Measurements from ENCODE around the gene CLCN6.

CLCN6 gene

DNA sequence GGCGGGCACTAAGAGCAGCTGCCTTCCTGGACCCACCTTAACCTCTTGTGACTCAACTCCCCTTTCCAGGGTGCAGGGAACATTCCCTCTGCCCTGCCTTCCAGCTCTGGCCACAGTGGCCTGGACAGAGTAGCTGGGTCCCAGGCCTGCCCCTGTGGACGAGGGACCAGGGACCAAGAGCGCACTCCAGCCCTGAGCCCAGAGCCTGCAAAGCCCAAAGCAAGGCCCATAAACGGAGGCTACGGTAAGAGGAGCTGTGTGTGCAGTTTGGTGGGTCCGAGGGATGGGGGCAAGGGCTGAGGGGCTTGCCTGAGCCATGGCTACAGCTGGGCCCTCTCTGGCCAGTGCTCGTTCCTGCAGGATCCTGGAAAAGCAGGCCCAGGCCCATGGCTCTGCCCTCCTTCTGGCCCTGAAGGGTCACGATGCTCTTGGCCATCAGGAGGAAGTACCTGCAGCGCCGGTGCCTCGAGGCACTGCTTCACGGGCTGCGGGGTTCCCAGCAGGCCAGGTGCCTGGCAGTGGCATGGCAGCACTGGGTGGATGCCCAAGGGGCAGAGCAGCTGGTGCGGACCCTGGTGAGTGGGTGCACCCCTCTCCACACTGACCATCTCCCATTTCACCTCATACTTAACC lies 18.1 kb upstream of the CLCN6 start:
- Histone ChIP-seq H3K4me3 (IDR thresholded peaks at IDR 0.05; ENCODE audit: insufficient read depth, low read depth, low read length) (no peak overlapping the region), H3K36me3 (ENCODE audit: insufficient read depth) (no peaks in the 10 kb centered on the region), H2AFZ (ENCODE audit: low read depth) (no peak overlapping the region), H3K4me2 (no peak overlapping the region), H3K27ac (no peak overlapping the region), H3K9ac (no peak overlapping the region), H3K4me1 (ENCODE audit: low read depth, poor library complexity, severe bottlenecking) (no peaks in the 10 kb centered on the region), H4K20me1 (ENCODE audit: insufficient read depth) (no peaks in the 10 kb centered on the region), H3K27me3 (ENCODE audit: insufficient read depth, low read depth) (no peaks in the 10 kb centered on the region), H3K79me2 (ENCODE audit: insufficient read depth, low read depth) (no peaks in the 10 kb centered on the region)
- TF ChIP-seq, protein P1, sequence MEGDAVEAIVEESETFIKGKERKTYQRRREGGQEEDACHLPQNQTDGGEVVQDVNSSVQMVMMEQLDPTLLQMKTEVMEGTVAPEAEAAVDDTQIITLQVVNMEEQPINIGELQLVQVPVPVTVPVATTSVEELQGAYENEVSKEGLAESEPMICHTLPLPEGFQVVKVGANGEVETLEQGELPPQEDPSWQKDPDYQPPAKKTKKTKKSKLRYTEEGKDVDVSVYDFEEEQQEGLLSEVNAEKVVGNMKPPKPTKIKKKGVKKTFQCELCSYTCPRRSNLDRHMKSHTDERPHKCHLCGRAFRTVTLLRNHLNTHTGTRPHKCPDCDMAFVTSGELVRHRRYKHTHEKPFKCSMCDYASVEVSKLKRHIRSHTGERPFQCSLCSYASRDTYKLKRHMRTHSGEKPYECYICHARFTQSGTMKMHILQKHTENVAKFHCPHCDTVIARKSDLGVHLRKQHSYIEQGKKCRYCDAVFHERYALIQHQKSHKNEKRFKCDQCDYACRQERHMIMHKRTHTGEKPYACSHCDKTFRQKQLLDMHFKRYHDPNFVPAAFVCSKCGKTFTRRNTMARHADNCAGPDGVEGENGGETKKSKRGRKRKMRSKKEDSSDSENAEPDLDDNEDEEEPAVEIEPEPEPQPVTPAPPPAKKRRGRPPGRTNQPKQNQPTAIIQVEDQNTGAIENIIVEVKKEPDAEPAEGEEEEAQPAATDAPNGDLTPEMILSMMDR (conservative IDR thresholded peaks at IDR 0.05; ENCODE audit: low read depth, low read length): no peak

GRCh38 chr1:11788549-11789053 lies 17.4 kb upstream of the CLCN6 start:
- no peak overlapping the region for H3K4me2 ChIP-seq
- H3K9ac ChIP-seq: no peak overlapping the region
- H3K79me2 ChIP-seq (ENCODE audit: insufficient read depth, low read depth): no peaks in the 10 kb centered on the region
- TF ChIP-seq, protein P1 (conservative IDR thresholded peaks at IDR 0.05; ENCODE audit: low read depth, low read length): no peak
- no peaks in the 10 kb centered on the region for H3K36me3 ChIP-seq (ENCODE audit: insufficient read depth)
- no peaks in the 10 kb centered on the region for H3K27me3 ChIP-seq (ENCODE audit: insufficient read depth, low read depth)
- no peaks in the 10 kb centered on the region for H4K20me1 ChIP-seq (ENCODE audit: insufficient read depth)
- H3K27ac ChIP-seq: no peak overlapping the region
- no peaks in the 10 kb centered on the region for H3K4me1 ChIP-seq (ENCODE audit: low read depth, poor library complexity, severe bottlenecking)
- H2AFZ ChIP-seq (ENCODE audit: low read depth): no peak overlapping the region
- H3K4me3 ChIP-seq (IDR thresholded peaks at IDR 0.05; ENCODE audit: insufficient read depth, low read depth, low read length): no peak overlapping the region

DNA sequence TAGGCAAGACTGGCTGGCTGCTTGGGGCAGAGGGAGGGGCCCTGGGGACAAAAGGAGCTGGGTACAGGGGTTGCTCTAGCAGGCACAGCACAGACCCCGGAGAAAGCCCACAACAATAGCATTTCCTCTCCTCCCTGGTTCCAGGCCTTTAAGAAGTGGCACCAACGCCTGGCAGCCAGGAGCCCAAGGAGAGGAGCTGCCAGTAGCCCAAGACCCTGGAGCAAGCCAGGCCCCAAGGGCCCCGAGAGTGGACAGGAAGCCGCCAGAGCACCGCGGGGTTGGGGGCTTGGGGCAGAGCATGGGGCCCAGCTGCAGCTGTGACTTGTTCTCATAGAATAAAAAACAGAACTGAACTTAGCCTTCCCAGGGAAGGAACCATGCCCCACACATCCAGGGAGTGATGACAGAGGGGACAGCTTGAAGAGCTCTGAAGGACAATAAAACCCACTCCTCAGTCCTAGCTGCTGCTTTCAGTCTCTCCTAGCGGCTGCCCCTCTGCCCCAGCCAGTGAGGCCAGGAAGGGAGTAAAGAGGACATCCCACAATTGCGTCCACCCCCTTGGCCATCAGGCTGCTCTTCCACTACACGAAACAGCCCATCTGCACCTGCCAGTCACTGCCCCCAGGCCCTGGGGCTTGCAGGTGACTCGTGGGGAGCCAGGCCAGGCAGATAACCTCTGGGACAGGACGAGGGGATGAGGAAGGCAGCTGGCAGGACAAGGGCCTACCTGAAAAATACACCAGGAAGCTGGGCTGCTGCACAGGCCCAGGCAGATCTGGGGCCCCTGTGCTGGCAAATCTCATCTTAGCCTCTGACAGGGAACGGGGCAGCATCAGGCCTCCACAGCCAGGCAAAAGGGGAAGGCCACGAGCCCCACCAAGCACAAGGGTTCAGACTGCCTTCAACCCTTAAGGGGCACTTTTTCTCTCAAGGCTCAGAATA lies 16.6 kb upstream of the CLCN6 start:
- Histone ChIP-seq H3K4me3 (IDR thresholded peaks at IDR 0.05; ENCODE audit: insufficient read depth, low read depth, low read length) (no peak overlapping the region), H3K27ac (no peak overlapping the region), H2AFZ (ENCODE audit: low read depth) (no peak overlapping the region), H3K36me3 (ENCODE audit: insufficient read depth) (no peaks in the 10 kb centered on the region), H3K79me2 (ENCODE audit: insufficient read depth, low read depth) (no peaks in the 10 kb centered on the region), H4K20me1 (ENCODE audit: insufficient read depth) (no peaks in the 10 kb centered on the region), H3K4me1 (ENCODE audit: low read depth, poor library complexity, severe bottlenecking) (no peaks in the 10 kb centered on the region), H3K4me2 (no peak overlapping the region), H3K9ac (no peak overlapping the region), H3K27me3 (ENCODE audit: insufficient read depth, low read depth) (no peaks in the 10 kb centered on the region)
- TF ChIP-seq, protein P1 (conservative IDR thresholded peaks at IDR 0.05; ENCODE audit: low read depth, low read length): no peak

DNA sequence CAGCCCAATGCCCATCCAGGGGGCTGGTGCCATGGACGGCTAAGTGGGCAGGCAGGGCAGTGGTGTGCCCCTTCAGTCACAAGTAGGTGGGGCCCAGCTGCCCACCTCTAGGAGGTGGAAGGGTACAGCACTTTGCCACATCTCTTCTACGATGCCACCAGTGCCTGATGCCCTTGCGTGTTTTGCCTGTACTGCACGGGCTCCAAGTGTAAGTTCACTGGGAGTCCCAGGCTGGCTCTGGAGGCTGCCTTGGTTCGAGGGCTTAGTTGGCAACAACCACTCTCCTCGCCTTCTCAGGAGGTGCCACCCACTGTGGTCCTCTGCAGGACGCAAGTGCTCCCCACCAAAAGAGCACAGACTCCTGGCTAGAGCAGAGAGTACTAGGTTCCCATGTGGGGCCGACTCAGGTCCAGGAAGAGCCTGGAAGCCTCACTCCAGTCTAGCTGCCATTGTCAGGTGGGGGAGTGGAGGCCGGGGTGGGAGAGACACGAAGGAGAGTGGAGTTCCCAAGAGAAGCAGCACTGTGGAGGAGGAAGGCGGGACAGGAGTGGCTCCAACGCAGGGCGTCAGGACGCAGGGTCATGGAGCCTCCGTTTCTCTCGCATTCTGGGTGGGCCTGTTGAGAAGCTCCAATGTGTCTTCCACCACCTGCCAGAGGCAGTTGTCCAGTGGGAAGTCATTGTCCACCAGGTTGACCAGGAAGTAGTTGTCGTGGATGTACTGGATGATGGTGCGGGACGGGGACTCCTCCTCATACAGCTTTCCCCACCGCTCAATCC lies 15.7 kb upstream of the CLCN6 start:
- Histone ChIP-seq H3K79me2 (ENCODE audit: insufficient read depth, low read depth) (no peaks in the 10 kb centered on the region), H3K4me1 (ENCODE audit: low read depth, poor library complexity, severe bottlenecking) (no peaks in the 10 kb centered on the region), H4K20me1 (ENCODE audit: insufficient read depth) (no peaks in the 10 kb centered on the region), H3K36me3 (ENCODE audit: insufficient read depth) (no peaks in the 10 kb centered on the region), H3K4me2 (no peak overlapping the region), H2AFZ (ENCODE audit: low read depth) (no peak overlapping the region), H3K9ac (no peak overlapping the region), H3K4me3 (IDR thresholded peaks at IDR 0.05; ENCODE audit: insufficient read depth, low read depth, low read length) (no peak overlapping the region), H3K27ac (no peak overlapping the region), H3K27me3 (ENCODE audit: insufficient read depth, low read depth) (no peaks in the 10 kb centered on the region)
- TF ChIP-seq, protein P1 (conservative IDR thresholded peaks at IDR 0.05; ENCODE audit: low read depth, low read length): no peak

Measured in KMS-11 (cell line).